ENCODE measurements around the gene DLG2. TPM values are rescaled to one million over a fixed set of nuclear protein-coding genes. Genes with fewer than 3 reads are reported as not detected.

Gene DLG2
- total and polyA plus RNA-seq, 2 of the 8 experiments (the other 6 are each of a cell fraction or from before 2014, with no cell fraction given), result 1.7 to 14.3 TPM

DNA sequence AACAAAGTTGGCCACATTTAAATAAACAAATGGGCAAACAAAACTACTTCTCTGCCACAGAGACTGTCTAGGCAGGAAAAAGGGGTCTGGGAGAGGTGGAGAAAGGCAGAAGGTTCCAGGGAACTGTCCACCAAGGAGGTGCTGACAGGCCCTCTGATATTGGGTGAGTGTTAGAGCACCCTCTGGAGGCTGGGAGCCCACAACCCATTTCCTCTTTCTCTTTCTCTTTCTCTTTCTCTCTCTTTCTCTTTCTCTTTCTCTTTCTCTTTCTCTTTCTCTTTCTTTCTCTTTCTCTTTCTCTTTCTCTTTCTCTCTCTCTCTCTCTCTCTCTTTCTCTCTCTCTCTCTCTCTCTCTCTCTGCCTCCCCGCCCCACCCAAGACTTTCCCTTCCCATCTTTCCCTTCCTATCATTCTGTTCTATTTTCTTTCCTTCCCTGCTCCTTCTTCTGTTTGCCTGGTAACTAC is 912.8 kb downstream of the DLG2 start (continued):
- TF ChIP-seq SRF (IDR thresholded peaks at IDR 0.05; ENCODE audit: low read depth, low read length), result no peak; the same call in 1 of the 2 replicates
- TF ChIP-seq SAP30 (IDR thresholded peaks at IDR 0.05; ENCODE audit: insufficient read depth, insufficient replicate concordance, low read length), result no peak
- no peak for TF ChIP-seq GABPA (IDR thresholded peaks at IDR 0.05; ENCODE audit: borderline replicate concordance, insufficient read depth, low read length)
- TF ChIP-seq EZH2 (IDR thresholded peaks at IDR 0.05; ENCODE audit: low read depth, low read length, severe bottlenecking), result no peak
- TF ChIP-seq SP2 (IDR thresholded peaks at IDR 0.05; ENCODE audit: low read length), result no peak
- no peak for TF ChIP-seq RBBP5 (IDR thresholded peaks at IDR 0.05; ENCODE audit: borderline replicate concordance, low read depth, low read length)
- TF ChIP-seq NANOG (IDR thresholded peaks at IDR 0.05; ENCODE audit: insufficient read depth, low read depth, low read length, poor library complexity, severe bottlenecking), result no peak
- TF ChIP-seq SUZ12 (IDR thresholded peaks at IDR 0.05; ENCODE audit: low read length), result no peak
